ENCODE data around the gene WSB2. TPM values are rescaled to one million over a fixed set of nuclear protein-coding genes. Genes with fewer than 3 reads are reported as not detected.

WSB2 gene
- total and polyA plus RNA-seq, 2 donors from 2014 or later: 48.8 to 72.5 TPM

- Histone ChIP-seq H3K27me3 (ENCODE audit: control insufficient read depth, insufficient read depth, low read length) (no peaks in the 10 kb centered on the region), H3K4me1 (ENCODE audit: control insufficient read depth in 2 of 3, insufficient read depth in 2 of 3, low read depth in 1 of 3, low read length in 3 of 3) (peaks cover 0 to 4% (median 3%) of the 10 kb centered on the region in 3 donors), H3K27ac (ENCODE audit: low read depth in 2 of 2, low read length in 2 of 2) (no peak overlapping the region), H3K9ac (ENCODE audit: low read length in 3 of 3) (no peak overlapping the region), H3K4me3 (ENCODE audit: low read length in 3 of 3) (no peak overlapping the region), H3K36me3 (ENCODE audit: control insufficient read depth in 2 of 3, insufficient read depth in 3 of 3, low read length in 3 of 3) (peaks cover 0 to 13% (median 2%) of the 10 kb centered on the region in 3 donors), H3K9me3 (ENCODE audit: control insufficient read depth in 2 of 3, insufficient read depth in 1 of 3, low read length in 3 of 3) (no peaks in the 10 kb centered on the region)
- TF ChIP-seq, protein P1, sequence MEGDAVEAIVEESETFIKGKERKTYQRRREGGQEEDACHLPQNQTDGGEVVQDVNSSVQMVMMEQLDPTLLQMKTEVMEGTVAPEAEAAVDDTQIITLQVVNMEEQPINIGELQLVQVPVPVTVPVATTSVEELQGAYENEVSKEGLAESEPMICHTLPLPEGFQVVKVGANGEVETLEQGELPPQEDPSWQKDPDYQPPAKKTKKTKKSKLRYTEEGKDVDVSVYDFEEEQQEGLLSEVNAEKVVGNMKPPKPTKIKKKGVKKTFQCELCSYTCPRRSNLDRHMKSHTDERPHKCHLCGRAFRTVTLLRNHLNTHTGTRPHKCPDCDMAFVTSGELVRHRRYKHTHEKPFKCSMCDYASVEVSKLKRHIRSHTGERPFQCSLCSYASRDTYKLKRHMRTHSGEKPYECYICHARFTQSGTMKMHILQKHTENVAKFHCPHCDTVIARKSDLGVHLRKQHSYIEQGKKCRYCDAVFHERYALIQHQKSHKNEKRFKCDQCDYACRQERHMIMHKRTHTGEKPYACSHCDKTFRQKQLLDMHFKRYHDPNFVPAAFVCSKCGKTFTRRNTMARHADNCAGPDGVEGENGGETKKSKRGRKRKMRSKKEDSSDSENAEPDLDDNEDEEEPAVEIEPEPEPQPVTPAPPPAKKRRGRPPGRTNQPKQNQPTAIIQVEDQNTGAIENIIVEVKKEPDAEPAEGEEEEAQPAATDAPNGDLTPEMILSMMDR (IDR thresholded peaks at IDR 0.05; ENCODE audit: borderline replicate concordance, extremely low read depth, insufficient read depth): no peak
- FAIRE-seq (no peak), DNase-seq (no peak)
- intact Hi-C loops (cut with DNase I): no loop called here
Observed at GRCh38 chr12:118020036-118020435, 40.9 kb downstream of the WSB2 start.

GRCh38 chr12:118017926-118018325 lies 43.1 kb downstream of the WSB2 start:
- H3K36me3 ChIP-seq (ENCODE audit: control insufficient read depth in 2 of 3, insufficient read depth in 3 of 3, low read length in 3 of 3): peaks cover 0 to 11% (median 2%) of the 10 kb centered on the region in 3 donors
- FAIRE-seq: no peak
- H3K27me3 ChIP-seq (ENCODE audit: control insufficient read depth, insufficient read depth, low read length): no peaks in the 10 kb centered on the region
- H3K9ac ChIP-seq (ENCODE audit: low read length in 3 of 3): no peak overlapping the region
- no peak overlapping the region for H3K27ac ChIP-seq (ENCODE audit: low read depth in 2 of 2, low read length in 2 of 2)
- TF ChIP-seq, protein P1 (IDR thresholded peaks at IDR 0.05; ENCODE audit: borderline replicate concordance, extremely low read depth, insufficient read depth): no peak
- no peak overlapping the region for H3K4me3 ChIP-seq (ENCODE audit: low read length in 3 of 3)
- peaks cover 0 to 4% (median 3%) of the 10 kb centered on the region in 3 donors for H3K4me1 ChIP-seq (ENCODE audit: control insufficient read depth in 2 of 3, insufficient read depth in 2 of 3, low read depth in 1 of 3, low read length in 3 of 3)
- H3K9me3 ChIP-seq (ENCODE audit: control insufficient read depth in 2 of 3, insufficient read depth in 1 of 3, low read length in 3 of 3): no peaks in the 10 kb centered on the region
- no peak for DNase-seq
- intact Hi-C loops (cut with DNase I): no loop called here

DNA sequence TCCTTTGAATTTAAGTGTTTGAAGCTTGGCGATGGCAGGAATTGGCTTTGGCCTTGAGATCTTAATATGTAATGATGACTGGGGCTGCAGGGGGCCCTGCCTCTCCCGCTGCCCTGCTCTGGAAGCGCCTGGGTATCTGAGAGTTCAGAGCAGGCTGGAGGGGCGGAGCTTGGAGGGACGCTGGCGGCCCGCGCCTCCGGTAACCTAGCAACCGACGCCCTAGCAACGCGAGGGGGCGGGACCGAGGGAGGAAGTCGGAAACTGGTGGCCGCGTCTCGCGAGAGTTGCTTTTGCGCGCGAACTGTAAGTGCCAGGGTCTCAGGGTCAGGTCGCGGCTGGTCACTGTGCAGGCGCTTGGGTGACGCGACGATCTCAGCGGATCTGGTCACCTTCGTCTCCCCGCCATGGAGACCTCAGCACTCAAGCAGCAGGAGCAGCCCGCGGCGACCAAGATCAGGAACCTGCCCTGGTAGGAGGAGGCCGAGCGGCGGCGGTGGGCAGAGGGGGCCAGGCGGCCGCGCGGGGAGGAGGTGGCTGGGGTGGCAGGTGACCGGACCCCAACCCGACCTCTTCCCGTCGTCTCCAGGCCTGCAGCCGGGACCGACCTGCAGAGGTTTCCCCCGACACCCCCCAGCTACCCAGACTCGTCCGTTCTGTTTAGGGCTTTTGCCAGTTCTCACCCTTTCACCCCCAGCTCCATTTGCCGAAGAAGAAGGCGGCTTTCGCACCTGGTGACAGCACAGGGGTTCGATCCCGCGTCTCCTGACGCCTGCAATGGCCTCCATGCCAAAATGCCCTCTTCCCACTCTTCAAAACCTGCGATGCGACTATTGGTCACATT lies 44.3 kb downstream of the WSB2 start, which contains the start of gene RFC5:
Gene RFC5 (plus strand): TSS at position 280 of the 841 bp plus-strand sequence. CDS start 125 bp downstream, at position 405.
- TF ChIP-seq, protein P1 (IDR thresholded peaks at IDR 0.05; ENCODE audit: borderline replicate concordance, extremely low read depth, insufficient read depth): no peak
- H3K36me3 ChIP-seq (ENCODE audit: control insufficient read depth in 2 of 3, insufficient read depth in 3 of 3, low read length in 3 of 3): peaks cover 0 to 7% (median 2%) of the 10 kb centered on the region in 3 donors
- intact Hi-C loops (cut with DNase I): no loop called here
- peaks cover 0 to 4% (median 3%) of the 10 kb centered on the region in 3 donors for H3K4me1 ChIP-seq (ENCODE audit: control insufficient read depth in 2 of 3, insufficient read depth in 2 of 3, low read depth in 1 of 3, low read length in 3 of 3)
- DNase-seq (peak; percentile 98 to 99 (median 99)), FAIRE-seq (peak; percentile 38)
- no peak within 1 kb of the TSS for H3K27ac ChIP-seq (ENCODE audit: low read depth in 2 of 2, low read length in 2 of 2)
- peak within 1 kb of the TSS; percentile 63 to 84 (median 72) for H3K9ac ChIP-seq (ENCODE audit: low read length in 3 of 3)
- no peaks in the 10 kb centered on the region for H3K9me3 ChIP-seq (ENCODE audit: control insufficient read depth in 2 of 3, insufficient read depth in 1 of 3, low read length in 3 of 3)
- no peaks in the 10 kb centered on the region for H3K27me3 ChIP-seq (ENCODE audit: control insufficient read depth, insufficient read depth, low read length)
- peak within 1 kb of the TSS; percentile 75 to 90 (median 87) for H3K4me3 ChIP-seq (ENCODE audit: low read length in 3 of 3)

Measured in kidney (tissue), 14 donors.